ENCODE results near the gene JAKMIP2. TPM values are rescaled to one million over a fixed set of nuclear protein-coding genes. Genes with fewer than 3 reads are reported as not detected.

JAKMIP2 gene
- total RNA-seq, 1 experiment from 2014 or later = not detected

DNA sequence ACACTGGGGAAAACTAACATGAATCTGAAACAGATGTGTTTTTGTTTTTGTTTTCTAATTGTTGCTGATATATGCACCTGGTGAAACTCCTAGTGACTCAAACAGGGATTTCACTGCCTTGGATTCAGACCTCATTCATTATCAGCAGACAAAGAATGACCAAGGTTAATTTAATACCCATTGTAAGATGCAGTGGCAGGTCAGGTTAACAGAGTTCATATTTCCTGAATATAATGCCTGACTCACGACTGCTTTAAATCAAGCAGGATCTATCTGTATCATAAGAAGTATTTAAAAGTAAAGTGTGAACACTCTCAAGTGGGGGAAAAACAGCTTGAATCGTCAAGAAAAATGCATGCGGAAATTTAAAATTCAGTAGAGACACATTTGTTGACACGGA lies 5.5 kb downstream of the JAKMIP2 start:
- DNase-seq (ENCODE audit: low read depth, low spot score) (no peak), ATAC-seq (no peak)
- no peaks in the 10 kb centered on the region for H3K9me2 ChIP-seq (ENCODE audit: insufficient read depth)
- intact Hi-C loops (cut with micrococcal nuclease) = no loop called here
- ChIA-PET POLR2A (no interaction called here), CTCF (no interaction called here), RAD21 (ENCODE audit: low non-redundant PET in 1 of 2, low total read pairs in 2 of 2, uncharacterized antibody in 2 of 2, unreplicated experiment in 2 of 2) (no interaction called here)
- no peaks in the 10 kb centered on the region for H4K20me1 ChIP-seq (ENCODE audit: insufficient read depth)
- H3K9me3 ChIP-seq (ENCODE audit: control insufficient read depth in 1 of 2, insufficient read depth in 1 of 2, low read depth in 1 of 2, low read length in 2 of 2) = no peaks in the 10 kb centered on the region
- 0 out of 2 replicates have a peak, but pooled peaks cover 7% of the 10 kb centered on the region for H3K27me3 ChIP-seq (ENCODE audit: insufficient read depth, low read length)
- no peak overlapping the region for H3K27ac ChIP-seq (ENCODE audit: low read depth, low read length)
- H3K79me2 ChIP-seq (ENCODE audit: insufficient read depth, low read length) = no peaks in the 10 kb centered on the region
- no peaks in the 10 kb centered on the region for H3K36me3 ChIP-seq (ENCODE audit: control insufficient read depth in 1 of 2, insufficient read depth in 2 of 2, low read length in 2 of 2)
- no peak overlapping the region for H3K4me3 ChIP-seq (replicated peaks in 1 of 2; ENCODE audit: low read depth in 1 of 2, low read length in 2 of 2)
- no TSS peak for BruUV-seq (replicated peaks)
- H3K9ac ChIP-seq (ENCODE audit: low read length) = no peak overlapping the region
- TF ChIP-seq EZH2 (IDR thresholded peaks at IDR 0.05) (no peak), SRF (IDR thresholded peaks at IDR 0.05; ENCODE audit: low read depth) (no peak), REST (IDR thresholded peaks at IDR 0.05; ENCODE audit: low read depth) (no peak)
- no peak overlapping the region for H2AFZ ChIP-seq (ENCODE audit: low read depth, low read length, poor library complexity, severe bottlenecking)
- no peak overlapping the region for H3K4me2 ChIP-seq (ENCODE audit: low read length)
- H3K4me1 ChIP-seq (ENCODE audit: control insufficient read depth in 1 of 2, insufficient read depth in 2 of 2, low read length in 2 of 2) = no peaks in the 10 kb centered on the region

GRCh38 chr5:147773587-147773986 lies 8.9 kb downstream of the JAKMIP2 start:
- ChIA-PET POLR2A (no interaction called here), RAD21 (ENCODE audit: low non-redundant PET in 1 of 2, low total read pairs in 2 of 2, uncharacterized antibody in 2 of 2, unreplicated experiment in 2 of 2) (no interaction called here), CTCF (no interaction called here)
- Histone ChIP-seq H3K36me3 (ENCODE audit: control insufficient read depth in 1 of 2, insufficient read depth in 2 of 2, low read length in 2 of 2) (no peaks in the 10 kb centered on the region), H3K27me3 (ENCODE audit: insufficient read depth, low read length) (peaks cover 18% of the 10 kb centered on the region), H3K9me3 (ENCODE audit: control insufficient read depth in 1 of 2, insufficient read depth in 1 of 2, low read depth in 1 of 2, low read length in 2 of 2) (no peaks in the 10 kb centered on the region), H3K9ac (ENCODE audit: low read length) (no peak overlapping the region), H3K4me1 (ENCODE audit: control insufficient read depth in 1 of 2, insufficient read depth in 2 of 2, low read length in 2 of 2) (no peaks in the 10 kb centered on the region), H3K4me2 (ENCODE audit: low read length) (no peak overlapping the region), H4K20me1 (ENCODE audit: insufficient read depth) (no peaks in the 10 kb centered on the region), H3K27ac (ENCODE audit: low read depth, low read length) (no peak overlapping the region), H2AFZ (ENCODE audit: low read depth, low read length, poor library complexity, severe bottlenecking) (no peak overlapping the region), H3K79me2 (ENCODE audit: insufficient read depth, low read length) (no peaks in the 10 kb centered on the region), H3K9me2 (ENCODE audit: insufficient read depth) (no peaks in the 10 kb centered on the region), H3K4me3 (replicated peaks in 1 of 2; ENCODE audit: low read depth in 1 of 2, low read length in 2 of 2) (no peak overlapping the region)
- no peak for ATAC-seq
- no peak for TF ChIP-seq SP1 (IDR thresholded peaks at IDR 0.05; ENCODE audit: low read depth)
- TF ChIP-seq CEBPB (IDR thresholded peaks at IDR 0.05; ENCODE audit: low read depth) = no peak
- no peak for TF ChIP-seq SRF (IDR thresholded peaks at IDR 0.05; ENCODE audit: low read depth)
- TF ChIP-seq POLR2A (IDR thresholded peaks at IDR 0.05; ENCODE audit: borderline replicate concordance, extremely low read depth, insufficient read depth, insufficient read length) = no peak
- no peak for TF ChIP-seq SIN3A (IDR thresholded peaks at IDR 0.05; ENCODE audit: low read depth)
- no peak for TF ChIP-seq TCF7L2 (IDR thresholded peaks at IDR 0.05; ENCODE audit: borderline replicate concordance, extremely low read depth, insufficient read depth, insufficient read length)
- TF ChIP-seq POLR2AphosphoS5 (IDR thresholded peaks at IDR 0.05; ENCODE audit: low read depth, low read length) = no peak
- TF ChIP-seq, protein P1, sequence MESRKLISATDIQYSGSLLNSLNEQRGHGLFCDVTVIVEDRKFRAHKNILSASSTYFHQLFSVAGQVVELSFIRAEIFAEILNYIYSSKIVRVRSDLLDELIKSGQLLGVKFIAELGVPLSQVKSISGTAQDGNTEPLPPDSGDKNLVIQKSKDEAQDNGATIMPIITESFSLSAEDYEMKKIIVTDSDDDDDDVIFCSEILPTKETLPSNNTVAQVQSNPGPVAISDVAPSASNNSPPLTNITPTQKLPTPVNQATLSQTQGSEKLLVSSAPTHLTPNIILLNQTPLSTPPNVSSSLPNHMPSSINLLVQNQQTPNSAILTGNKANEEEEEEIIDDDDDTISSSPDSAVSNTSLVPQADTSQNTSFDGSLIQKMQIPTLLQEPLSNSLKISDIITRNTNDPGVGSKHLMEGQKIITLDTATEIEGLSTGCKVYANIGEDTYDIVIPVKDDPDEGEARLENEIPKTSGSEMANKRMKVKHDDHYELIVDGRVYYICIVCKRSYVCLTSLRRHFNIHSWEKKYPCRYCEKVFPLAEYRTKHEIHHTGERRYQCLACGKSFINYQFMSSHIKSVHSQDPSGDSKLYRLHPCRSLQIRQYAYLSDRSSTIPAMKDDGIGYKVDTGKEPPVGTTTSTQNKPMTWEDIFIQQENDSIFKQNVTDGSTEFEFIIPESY (IDR thresholded peaks at IDR 0.05; ENCODE audit: extremely low read depth, insufficient replicate concordance, low read length) = no peak
- no peak for TF ChIP-seq FOSL1 (IDR thresholded peaks at IDR 0.05; ENCODE audit: low read depth)
- TF ChIP-seq EGR1 (IDR thresholded peaks at IDR 0.05; ENCODE audit: low read depth) = no peak
- no peak for TF ChIP-seq CBX3 (IDR thresholded peaks at IDR 0.05; ENCODE audit: low read depth)
- TF ChIP-seq ATF3 (IDR thresholded peaks at IDR 0.05) = no peak
- no TSS peak for BruUV-seq (replicated peaks)
- intact Hi-C loops (cut with micrococcal nuclease) = no loop called here
- no peak for DNase-seq (ENCODE audit: low read depth, low spot score)

Data from HCT116 (cell line).